SH-SY5Y (cell line): ENCODE measurements around the gene HARBI1.

Source experiments
- GATA2 ChIP-seq: IDR thresholded peaks from 2 replicates; pipeline ENCODE4 v1.6.1; 2011; ENCODE audit warnings: mild to moderate bottlenecking, low read depth, low read length
- GATA3 ChIP-seq: IDR thresholded peaks from 2 replicates; pipeline ENCODE4 v1.6.1; 2011; ENCODE audit warnings: low read depth, mild to moderate bottlenecking, low read length, moderate library complexity

DNA sequence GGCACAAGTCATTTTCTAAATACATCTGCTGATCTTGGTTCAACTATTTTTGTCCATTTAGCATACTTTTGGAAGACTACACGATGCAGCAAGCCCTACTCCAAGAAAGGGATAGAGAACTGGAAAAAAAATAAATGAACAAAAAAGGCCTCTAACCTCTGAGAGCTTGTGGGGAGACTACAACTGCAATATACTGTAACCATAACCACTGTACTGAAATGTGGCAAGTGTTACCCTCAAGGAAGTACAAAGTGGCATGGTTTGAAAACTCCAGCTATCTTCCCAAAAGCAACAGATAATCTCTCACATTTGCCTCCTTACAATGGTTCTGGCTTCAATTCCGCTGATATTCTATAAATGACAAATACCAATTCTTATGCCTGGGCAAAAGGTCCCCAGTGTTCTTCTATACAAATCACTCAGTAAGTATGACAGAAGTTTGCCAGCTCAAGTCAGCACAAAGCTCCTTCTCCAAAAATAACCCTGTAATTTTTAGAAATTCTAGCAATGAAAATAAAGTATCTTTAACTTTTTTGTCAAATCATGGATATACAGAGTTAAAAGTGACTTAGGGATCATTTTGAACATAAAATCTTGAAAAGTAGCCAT is 46.1 kb downstream of the HARBI1 start:
- TF ChIP-seq GATA2 (no peak), GATA3 (no peak)
